GM21367 (cell line): Measurements from ENCODE around the gene ZNF625.

Experiments
- ATAC-seq: cut with Tn5 transposase; IDR thresholded peaks from one replicate; pipeline ENCODE4 v1.9.1; 2021; ENCODE audit not compliant: unreplicated experiment

The ZNF625 gene

GRCh38 chr19:12156223-12157058, at the start of gene ZNF625:
ZNF625 (minus strand) TSS chr19:12156734; CDS start chr19:12156558, 176 bp downstream.
- peak; percentile 55 for ATAC-seq

GRCh38 chr19:12205296-12205695, 48.8 kb upstream of the ZNF625 start:
- ATAC-seq, result no peak

GRCh38 chr19:12202250-12202649, 45.7 kb upstream of the ZNF625 start:
- no peak for ATAC-seq

GRCh38 chr19:12199757-12200419, 43.4 kb upstream of the ZNF625 start:
- no peak for ATAC-seq

- ATAC-seq, result no peak
Observed at GRCh38 chr19:12198136-12198535, 41.6 kb upstream of the ZNF625 start.

GRCh38 chr19:12194827-12195731, 38.5 kb upstream of the ZNF625 start:
- no peak for ATAC-seq

- no peak for ATAC-seq
Observed at GRCh38 chr19:12187625-12188024, 31.1 kb upstream of the ZNF625 start.

GRCh38 chr19:12180377-12180776, 23.8 kb upstream of the ZNF625 start:
- no peak for ATAC-seq

- ATAC-seq, result no peak
Observed at GRCh38 chr19:12166626-12167025, 10.1 kb upstream of the ZNF625 start.

GRCh38 chr19:12163826-12164225, 7.3 kb upstream of the ZNF625 start:
- ATAC-seq, result no peak

- ATAC-seq, result peak; percentile 82
Observed at GRCh38 chr19:12162882-12163806, 6.6 kb upstream of the ZNF625 start, which contains the start of gene ZNF136. ZNF136 (plus strand) TSS chr19:12163096; CDS start chr19:12163204, 108 bp downstream.

GRCh38 chr19:12162513-12162881, 6.0 kb upstream of the ZNF625 start:
- no peak for ATAC-seq

GRCh38 chr19:12159773-12160414, 3.4 kb upstream of the ZNF625 start:
- no peak for ATAC-seq

- no peak for ATAC-seq
Observed at GRCh38 chr19:12155324-12155860, 1.1 kb downstream of the ZNF625 start.

- no peak for ATAC-seq
Observed at GRCh38 chr19:12145348-12145747, 11.2 kb downstream of the ZNF625 start.

GRCh38 chr19:12141405-12141736, 15.2 kb downstream of the ZNF625 start:
- ATAC-seq, result no peak

- peak; percentile 16 for ATAC-seq
Observed at GRCh38 chr19:12140545-12141404, 15.8 kb downstream of the ZNF625 start.

GRCh38 chr19:12139885-12140544, 16.5 kb downstream of the ZNF625 start, which contains the start of gene ZNF20:
ZNF20 (minus strand) TSS chr19:12140350; CDS start chr19:12140182, 168 bp downstream.
- peak; percentile 73 for ATAC-seq
